ENCODE data around the gene ENTPD8. TPM values are rescaled to one million over a fixed set of nuclear protein-coding genes. Genes with fewer than 3 reads are reported as not detected.
"Not testable (repeated sequence)": the region's sequence is repeated elsewhere in the genome, so short reads cannot be mapped to it uniquely, and the experiment has no call there.

Gene ENTPD8
- total RNA-seq, 1 donor from 2014 or later: not detected

- no peak for DNase-seq (ENCODE audit: low read depth)
- no peak for TF ChIP-seq CTCF (conservative IDR thresholded peaks at IDR 0.05; ENCODE audit: low read depth, low read length)
- no peak overlapping the region for H3K4me3 ChIP-seq (ENCODE audit: low read depth, low read length)
Observed at GRCh38 chr9:137387114-137387890, 53.9 kb downstream of the ENTPD8 start.

GRCh38 chr9:137386507-137387113 lies 54.5 kb downstream of the ENTPD8 start:
- not testable (repeated sequence) for DNase-seq (ENCODE audit: low read depth); H3K4me3 ChIP-seq (ENCODE audit: low read depth, low read length)

GRCh38 chr9:137385061-137385655 lies 56.0 kb downstream of the ENTPD8 start:
- no peak for DNase-seq (ENCODE audit: low read depth)
- no peak for TF ChIP-seq CTCF (conservative IDR thresholded peaks at IDR 0.05; ENCODE audit: low read depth, low read length)
- H3K4me3 ChIP-seq (ENCODE audit: low read depth, low read length): no peak overlapping the region

Other genes with a start within 250 kb of the ENTPD8 start
- gene TPRN, start 240.6 kb downstream of the ENTPD8 start, total RNA-seq: 10.5 and 13.5 TPM in 2 replicates
- 39.4 and 44.9 TPM in 2 replicates for gene TMEM203, start 235.7 kb downstream of the ENTPD8 start, total RNA-seq
- 22.0 and 26.9 TPM in 2 replicates for gene NDOR1, start 235.7 kb downstream of the ENTPD8 start, total RNA-seq
- 0.22 and 1.5 TPM in 2 replicates for gene RNF208, start 219.1 kb downstream of the ENTPD8 start, total RNA-seq
- 0.17 and 0.94 TPM in 2 replicates for gene CYSRT1, start 216.2 kb downstream of the ENTPD8 start, total RNA-seq
- gene RNF224, start 213.9 kb downstream of the ENTPD8 start, total RNA-seq: not detected in 2 replicates
- 0.07 TPM in 1 of 2 replicates, not detected in the other for gene SLC34A3, start 210.5 kb downstream of the ENTPD8 start, total RNA-seq
- 725 and 1,240 TPM in 2 replicates for gene TUBB4B, start 200.1 kb downstream of the ENTPD8 start, total RNA-seq
- gene STPG3, start 190.1 kb downstream of the ENTPD8 start, total RNA-seq: not detected in 2 replicates
- 47.7 and 71.0 TPM in 2 replicates for gene NELFB, start 186.0 kb downstream of the ENTPD8 start, total RNA-seq
- 48.5 and 56.1 TPM in 2 replicates for gene TOR4A, start 163.6 kb downstream of the ENTPD8 start, total RNA-seq
- 2.2 and 4.9 TPM in 2 replicates for gene NRARP, start 139.1 kb downstream of the ENTPD8 start, total RNA-seq
- gene EXD3, start 18.2 kb downstream of the ENTPD8 start, total RNA-seq: 4.1 and 29.2 TPM in 2 replicates
- gene NOXA1, start 18.0 kb downstream of the ENTPD8 start, total RNA-seq: 0.14 and 2.1 TPM in 2 replicates
- 33.2 and 62.7 TPM in 2 replicates for gene NSMF, start 18.0 kb upstream of the ENTPD8 start, total RNA-seq
- under 0.01 and 0.06 TPM in 2 replicates for gene PNPLA7, start 109.0 kb upstream of the ENTPD8 start, total RNA-seq
- gene MRPL41, start 110.5 kb upstream of the ENTPD8 start, total RNA-seq: 110 and 125 TPM in 2 replicates
- gene DPH7, start 137.6 kb upstream of the ENTPD8 start, total RNA-seq: 35.3 and 42.2 TPM in 2 replicates
- 30.4 and 45.0 TPM in 2 replicates for gene ZMYND19, start 149.2 kb upstream of the ENTPD8 start, total RNA-seq
- 47.6 and 74.8 TPM in 2 replicates for gene ARRDC1, start 164.3 kb upstream of the ENTPD8 start, total RNA-seq
- gene EHMT1, start 177.6 kb upstream of the ENTPD8 start, total RNA-seq: 40.8 and 73.1 TPM in 2 replicates